H9 (cell line): ENCODE results near the gene NDUFA11. TPM values are rescaled to one million over a fixed set of nuclear protein-coding genes. Genes with fewer than 3 reads are reported as not detected.

ENCODE experiments used
- DNase-seq: peaks from one replicate; pipeline ENCODE4 v3.0.0-alpha.2; 2017
- H2AFZ ChIP-seq: one replicate; pipeline ENCODE4 v1.6.1; 2013; ENCODE audit warnings: mild to moderate bottlenecking, low read length, control low read depth, moderate library complexity
- H2AK5ac ChIP-seq: 2 replicates; pipeline ENCODE4 v1.6.1; 2013; ENCODE audit warnings: low read length, control low read depth, mixed read lengths; ENCODE audit not compliant: insufficient read length
- H2BK120ac ChIP-seq: one replicate; pipeline ENCODE4 v1.6.1; 2013; ENCODE audit warnings: low read depth, mild to moderate bottlenecking, low read length, control low read depth, inconsistent platforms; ENCODE audit not compliant: poor library complexity, severe bottlenecking
- H2BK12ac ChIP-seq: 2 replicates; pipeline ENCODE4 v1.6.1; 2013; ENCODE audit warnings: low read length, control low read depth, mixed read lengths, low read depth; ENCODE audit not compliant: insufficient read length
- H2BK15ac ChIP-seq: 2 replicates; pipeline ENCODE4 v1.6.1; 2013; ENCODE audit warnings: low read depth, low read length, control low read depth
- H2BK20ac ChIP-seq: one replicate; pipeline ENCODE4 v1.6.1; 2013; ENCODE audit warnings: low read depth, mild to moderate bottlenecking, low read length, control low read depth, inconsistent platforms; ENCODE audit not compliant: poor library complexity, severe bottlenecking
- H2BK5ac ChIP-seq: 2 replicates; pipeline ENCODE4 v1.6.1; 2013; ENCODE audit warnings: low read length, control low read depth, mixed read lengths; ENCODE audit not compliant: insufficient read length
- H3K14ac ChIP-seq: 2 replicates; pipeline ENCODE4 v1.6.1; 2013; ENCODE audit warnings: low read length, control low read depth; ENCODE audit not compliant: insufficient read depth
- H3K18ac ChIP-seq: 2 replicates; pipeline ENCODE4 v1.6.1; 2013; ENCODE audit warnings: low read depth, mild to moderate bottlenecking, mixed read lengths, low read length, control low read depth; ENCODE audit not compliant: insufficient read length
- H3K23ac ChIP-seq: 2 replicates; pipeline ENCODE4 v1.6.1; 2013; ENCODE audit warnings: low read length, control low read depth, mixed read lengths, low read depth; ENCODE audit not compliant: insufficient read length
- H3K23me2 ChIP-seq: 2 replicates; pipeline ENCODE4 v1.6.1; 2013; ENCODE audit warnings: low read depth, mild to moderate bottlenecking, mixed read lengths, low read length, control low read depth; ENCODE audit not compliant: insufficient read length, poor library complexity, severe bottlenecking
- H3K27ac ChIP-seq: 2 replicates; pipeline ENCODE4 v1.5.1; 2013; ENCODE audit warnings: low read length, control low read depth, mixed read lengths, low read depth; ENCODE audit not compliant: insufficient read length
- H3K27me3 ChIP-seq: 2 replicates; pipeline ENCODE4 v1.6.1; 2013; ENCODE audit warnings: low read length, control low read depth, inconsistent platforms; ENCODE audit not compliant: insufficient read depth
- H3K4ac ChIP-seq: 2 replicates; pipeline ENCODE4 v1.6.1; 2013; ENCODE audit warnings: low read depth, mild to moderate bottlenecking, control low read depth, inconsistent platforms, low read length, moderate library complexity
- H3K4me1 ChIP-seq: 2 replicates; pipeline ENCODE4 v1.6.1; 2013; ENCODE audit warnings: low read length, control low read depth, inconsistent platforms; ENCODE audit not compliant: insufficient read depth
- H3K4me2 ChIP-seq: 2 replicates; pipeline ENCODE4 v1.6.1; 2013; ENCODE audit warnings: low read length, control low read depth, mixed read lengths; ENCODE audit not compliant: insufficient read length, insufficient read depth
- H3K56ac ChIP-seq: 2 replicates; pipeline ENCODE4 v1.6.1; 2013; ENCODE audit warnings: low read depth, mild to moderate bottlenecking, mixed read lengths, low read length, control low read depth; ENCODE audit not compliant: insufficient read length
- H3K79me1 ChIP-seq: 2 replicates; pipeline ENCODE4 v1.6.1; 2013; ENCODE audit warnings: low read depth, mild to moderate bottlenecking, moderate library complexity, low read length, control low read depth, inconsistent platforms; ENCODE audit not compliant: insufficient read depth, poor library complexity, severe bottlenecking
- H3K79me2 ChIP-seq: 2 replicates; pipeline ENCODE4 v1.6.1; 2013; ENCODE audit warnings: low read length, control low read depth, inconsistent platforms; ENCODE audit not compliant: insufficient read depth
- H3K9ac ChIP-seq: 2 replicates; pipeline ENCODE4 v1.6.1; 2013; ENCODE audit warnings: low read length, control low read depth, mixed read lengths; ENCODE audit not compliant: insufficient read length; ENCODE audit errors: extremely low read depth
- H3K9me3 ChIP-seq: one replicate; pipeline ENCODE4 v1.6.1; 2013; ENCODE audit warnings: low read depth, low read length, inconsistent platforms; ENCODE audit not compliant: control insufficient read depth
- H3T11ph ChIP-seq: one replicate; pipeline ENCODE4 v1.6.1; 2013; ENCODE audit warnings: mild to moderate bottlenecking, low read length, control low read depth, inconsistent platforms
- H4K20me1 ChIP-seq: one replicate; pipeline ENCODE4 v1.6.1; 2013; ENCODE audit not compliant: control insufficient read depth, insufficient read length, insufficient read depth
- H4K5ac ChIP-seq: 2 replicates; pipeline ENCODE4 v1.6.1; 2013; ENCODE audit warnings: low read depth, mild to moderate bottlenecking, mixed read lengths, low read length, control low read depth; ENCODE audit not compliant: insufficient read length
- H4K8ac ChIP-seq: replicated peaks from 2 replicates; pipeline ENCODE4 v1.6.1; 2013; ENCODE audit warnings: low read length, control low read depth, mixed read lengths, low read depth; ENCODE audit not compliant: insufficient read length
- H4K91ac ChIP-seq: 2 replicates; pipeline ENCODE4 v1.6.1; 2013; ENCODE audit warnings: low read depth, mild to moderate bottlenecking, moderate library complexity, mixed read lengths, low read length, control low read depth; ENCODE audit not compliant: insufficient read length
- H3K27ac Mint-ChIP-seq, 3 experiments: 2 replicates in 2 of 3; 3 replicates in 1 of 3; pipeline ENCODE4 v1.8.0; 2020 to 2021; ENCODE audit warnings: mixed read lengths in 3 of 3, mild to moderate bottlenecking in 1 of 3, moderate library complexity in 1 of 3
- H3K27me3 Mint-ChIP-seq: 2 replicates; pipeline ENCODE4 v1.8.0; 2021; ENCODE audit warnings: low read depth, mild to moderate bottlenecking, moderate library complexity, mixed read lengths
- H3K36me3 Mint-ChIP-seq, 3 experiments: 2 replicates in 2 of 3; 3 replicates in 1 of 3; pipeline ENCODE4 v1.8.0; 2020 to 2021; ENCODE audit warnings: low read depth in 3 of 3, mixed read lengths in 3 of 3; ENCODE audit not compliant: insufficient read depth in 1 of 3
- H3K4me1 Mint-ChIP-seq, 2 experiments: 2 replicates each; pipeline ENCODE4 v1.8.0; 2020; ENCODE audit warnings: mixed read lengths in 2 of 2
- H3K4me3 Mint-ChIP-seq, 2 experiments: 2 replicates in 1 of 2; 3 replicates in 1 of 2; pipeline ENCODE4 v1.8.0; 2020 to 2021; ENCODE audit warnings: mild to moderate bottlenecking in 2 of 2, mixed read lengths in 2 of 2, moderate library complexity in 1 of 2
- H3K9me3 Mint-ChIP-seq, 2 experiments: 2 replicates in 1 of 2; 3 replicates in 1 of 2; pipeline ENCODE4 v1.8.0; 2020; ENCODE audit warnings: mild to moderate bottlenecking in 2 of 2, mixed read lengths in 2 of 2, moderate library complexity in 1 of 2
- CTCF ChIP-seq: fragments of 200-600 bp; sonication (generic); conservative IDR thresholded peaks from 3 replicates; pipeline ENCODE4 v1.8.0; 2021; ENCODE audit warnings: antibody characterized with exemption, mild to moderate bottlenecking
- WGBS: extraction: QIAGEN DNeasy Blood & Tissue Kit; methylation state at CpG from one replicate; pipeline ENCODE4 v1.1.7; 2013; ENCODE audit warnings: missing lambda C conversion rate, low lambda C conversion rate, mixed read lengths; ENCODE audit not compliant: insufficient read length; ENCODE audit errors: extremely low coverage; 5-methylcytosine and 5-hydroxymethylcytosine counted together
- total RNA-seq: library from RNA; stranded (reverse); gene quantifications from 2 replicates; pipeline ENCODE4 v1.2.1, GENCODE V29; 2021

The NDUFA11 gene
- total RNA-seq, 1 experiment from 2014 or later: 282 TPM

GRCh38 chr19:5923356-5923755, 19.8 kb upstream of the NDUFA11 start:
- no peak overlapping the region for H3K27ac ChIP-seq
- H2BK12ac ChIP-seq: no peak overlapping the region
- H3K27me3 ChIP-seq: no peaks in the 10 kb centered on the region
- H3K56ac ChIP-seq: no peak overlapping the region
- H2BK15ac ChIP-seq: no peak overlapping the region
- no peak overlapping the region for H2AFZ ChIP-seq
- H3K79me2 ChIP-seq: no peaks in the 10 kb centered on the region
- Mint-ChIP-seq H3K36me3 (peaks cover 42 to 89% (median 81%) of the 10 kb centered on the region in 3 experiments), H3K4me3 (no peak overlapping the region), H3K4me1 (no peaks in the 10 kb centered on the region), H3K27me3 (no peaks in the 10 kb centered on the region), H3K9me3 (no peaks in the 10 kb centered on the region), H3K27ac (no peak overlapping the region)
- peaks cover 3% of the 10 kb centered on the region for H4K20me1 ChIP-seq
- H2AK5ac ChIP-seq: no peak overlapping the region
- no peak for DNase-seq
- no peaks in the 10 kb centered on the region for H3K23me2 ChIP-seq
- no peaks in the 10 kb centered on the region for H3K79me1 ChIP-seq
- H3K9ac ChIP-seq: no peak overlapping the region
- H3K4me2 ChIP-seq: no peak overlapping the region
- no peak overlapping the region for H3K4ac ChIP-seq
- WGBS: no CpG with 5 or more reads among the region's 16 CpGs
- H3T11ph ChIP-seq: no peak overlapping the region
- H3K14ac ChIP-seq: no peak overlapping the region
- no peak overlapping the region for H3K18ac ChIP-seq
- H4K5ac ChIP-seq: no peak overlapping the region
- no peaks in the 10 kb centered on the region for H3K4me1 ChIP-seq
- no peak overlapping the region for H2BK5ac ChIP-seq
- H4K8ac ChIP-seq: no peak overlapping the region
- no peak overlapping the region for H2BK20ac ChIP-seq
- no peak overlapping the region for H2BK120ac ChIP-seq
- H3K23ac ChIP-seq: no peak overlapping the region
- no peak for TF ChIP-seq CTCF
- H4K91ac ChIP-seq: no peak overlapping the region
- no peaks in the 10 kb centered on the region for H3K9me3 ChIP-seq
